ENCODE results near the gene EYS. TPM values are rescaled to one million over a fixed set of nuclear protein-coding genes. Genes with fewer than 3 reads are reported as not detected.

EYS gene
- total and polyA plus RNA-seq, 9 of the 15 experiments (the other 6 are each of a cell fraction or from before 2014, with no cell fraction given) = 0.03 to 0.36 (median 0.10) TPM; not detected in 2

DNA sequence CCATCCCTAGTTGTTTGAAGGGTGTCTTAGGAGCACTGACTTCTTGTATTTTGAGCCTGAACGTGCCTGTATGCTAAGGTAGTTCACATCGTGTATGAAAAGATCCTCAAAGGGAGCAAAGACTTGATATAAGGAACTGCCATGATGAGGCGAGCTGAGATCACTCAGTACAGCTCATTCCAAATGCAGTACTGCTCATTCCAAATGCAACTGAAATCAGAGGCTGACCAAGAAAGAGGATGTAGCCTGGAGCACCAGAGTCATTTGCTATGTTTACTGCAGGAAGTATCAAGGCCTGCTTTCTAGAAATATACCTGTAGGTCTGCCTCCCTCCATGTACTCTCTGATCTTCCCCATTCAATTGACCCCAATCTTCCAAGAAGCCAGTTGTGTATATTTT, 832.2 kb downstream of the EYS start (continued):
- TF ChIP-seq, protein P1, sequence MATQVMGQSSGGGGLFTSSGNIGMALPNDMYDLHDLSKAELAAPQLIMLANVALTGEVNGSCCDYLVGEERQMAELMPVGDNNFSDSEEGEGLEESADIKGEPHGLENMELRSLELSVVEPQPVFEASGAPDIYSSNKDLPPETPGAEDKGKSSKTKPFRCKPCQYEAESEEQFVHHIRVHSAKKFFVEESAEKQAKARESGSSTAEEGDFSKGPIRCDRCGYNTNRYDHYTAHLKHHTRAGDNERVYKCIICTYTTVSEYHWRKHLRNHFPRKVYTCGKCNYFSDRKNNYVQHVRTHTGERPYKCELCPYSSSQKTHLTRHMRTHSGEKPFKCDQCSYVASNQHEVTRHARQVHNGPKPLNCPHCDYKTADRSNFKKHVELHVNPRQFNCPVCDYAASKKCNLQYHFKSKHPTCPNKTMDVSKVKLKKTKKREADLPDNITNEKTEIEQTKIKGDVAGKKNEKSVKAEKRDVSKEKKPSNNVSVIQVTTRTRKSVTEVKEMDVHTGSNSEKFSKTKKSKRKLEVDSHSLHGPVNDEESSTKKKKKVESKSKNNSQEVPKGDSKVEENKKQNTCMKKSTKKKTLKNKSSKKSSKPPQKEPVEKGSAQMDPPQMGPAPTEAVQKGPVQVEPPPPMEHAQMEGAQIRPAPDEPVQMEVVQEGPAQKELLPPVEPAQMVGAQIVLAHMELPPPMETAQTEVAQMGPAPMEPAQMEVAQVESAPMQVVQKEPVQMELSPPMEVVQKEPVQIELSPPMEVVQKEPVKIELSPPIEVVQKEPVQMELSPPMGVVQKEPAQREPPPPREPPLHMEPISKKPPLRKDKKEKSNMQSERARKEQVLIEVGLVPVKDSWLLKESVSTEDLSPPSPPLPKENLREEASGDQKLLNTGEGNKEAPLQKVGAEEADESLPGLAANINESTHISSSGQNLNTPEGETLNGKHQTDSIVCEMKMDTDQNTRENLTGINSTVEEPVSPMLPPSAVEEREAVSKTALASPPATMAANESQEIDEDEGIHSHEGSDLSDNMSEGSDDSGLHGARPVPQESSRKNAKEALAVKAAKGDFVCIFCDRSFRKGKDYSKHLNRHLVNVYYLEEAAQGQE (IDR thresholded peaks at IDR 0.05; ENCODE audit: borderline replicate concordance) = no peak
- TF ChIP-seq, protein P1 (CRISPR knock-in tag; IDR thresholded peaks at IDR 0.05; ENCODE audit: low read depth) = no peak
- TF ChIP-seq ZNF76 (CRISPR knock-in tag; IDR thresholded peaks at IDR 0.05; ENCODE audit: borderline replicate concordance) (no peak), ZNF354B (CRISPR knock-in tag; IDR thresholded peaks at IDR 0.05) (no peak), RBM39 (optimal IDR thresholded peaks at IDR 0.05; ENCODE audit: low read depth, low read length) (no peak), DNMT1 (IDR thresholded peaks at IDR 0.05) (no peak)
- TF ChIP-seq, protein P2, sequence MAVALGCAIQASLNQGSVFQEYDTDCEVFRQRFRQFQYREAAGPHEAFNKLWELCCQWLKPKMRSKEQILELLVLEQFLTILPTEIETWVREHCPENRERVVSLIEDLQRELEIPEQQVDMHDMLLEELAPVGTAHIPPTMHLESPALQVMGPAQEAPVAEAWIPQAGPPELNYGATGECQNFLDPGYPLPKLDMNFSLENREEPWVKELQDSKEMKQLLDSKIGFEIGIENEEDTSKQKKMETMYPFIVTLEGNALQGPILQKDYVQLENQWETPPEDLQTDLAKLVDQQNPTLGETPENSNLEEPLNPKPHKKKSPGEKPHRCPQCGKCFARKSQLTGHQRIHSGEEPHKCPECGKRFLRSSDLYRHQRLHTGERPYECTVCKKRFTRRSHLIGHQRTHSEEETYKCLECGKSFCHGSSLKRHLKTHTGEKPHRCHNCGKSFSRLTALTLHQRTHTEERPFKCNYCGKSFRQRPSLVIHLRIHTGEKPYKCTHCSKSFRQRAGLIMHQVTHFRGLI (CRISPR knock-in tag; IDR thresholded peaks at IDR 0.05) = no peak
- TF ChIP-seq, protein P3, sequence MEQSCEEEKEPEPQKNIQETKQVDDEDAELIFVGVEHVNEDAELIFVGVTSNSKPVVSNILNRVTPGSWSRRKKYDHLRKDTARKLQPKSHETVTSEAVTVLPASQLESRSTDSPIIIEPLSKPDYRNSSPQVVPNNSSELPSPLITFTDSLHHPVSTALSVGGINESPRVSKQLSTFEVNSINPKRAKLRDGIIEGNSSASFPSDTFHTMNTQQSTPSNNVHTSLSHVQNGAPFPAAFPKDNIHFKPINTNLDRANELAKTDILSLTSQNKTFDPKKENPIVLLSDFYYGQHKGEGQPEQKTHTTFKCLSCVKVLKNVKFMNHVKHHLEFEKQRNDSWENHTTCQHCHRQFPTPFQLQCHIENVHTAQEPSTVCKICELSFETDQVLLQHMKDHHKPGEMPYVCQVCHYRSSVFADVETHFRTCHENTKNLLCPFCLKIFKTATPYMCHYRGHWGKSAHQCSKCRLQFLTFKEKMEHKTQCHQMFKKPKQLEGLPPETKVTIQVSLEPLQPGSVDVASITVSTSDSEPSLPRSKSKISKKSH (CRISPR knock-in tag; IDR thresholded peaks at IDR 0.05) = no peak
- TF ChIP-seq, protein P4, sequence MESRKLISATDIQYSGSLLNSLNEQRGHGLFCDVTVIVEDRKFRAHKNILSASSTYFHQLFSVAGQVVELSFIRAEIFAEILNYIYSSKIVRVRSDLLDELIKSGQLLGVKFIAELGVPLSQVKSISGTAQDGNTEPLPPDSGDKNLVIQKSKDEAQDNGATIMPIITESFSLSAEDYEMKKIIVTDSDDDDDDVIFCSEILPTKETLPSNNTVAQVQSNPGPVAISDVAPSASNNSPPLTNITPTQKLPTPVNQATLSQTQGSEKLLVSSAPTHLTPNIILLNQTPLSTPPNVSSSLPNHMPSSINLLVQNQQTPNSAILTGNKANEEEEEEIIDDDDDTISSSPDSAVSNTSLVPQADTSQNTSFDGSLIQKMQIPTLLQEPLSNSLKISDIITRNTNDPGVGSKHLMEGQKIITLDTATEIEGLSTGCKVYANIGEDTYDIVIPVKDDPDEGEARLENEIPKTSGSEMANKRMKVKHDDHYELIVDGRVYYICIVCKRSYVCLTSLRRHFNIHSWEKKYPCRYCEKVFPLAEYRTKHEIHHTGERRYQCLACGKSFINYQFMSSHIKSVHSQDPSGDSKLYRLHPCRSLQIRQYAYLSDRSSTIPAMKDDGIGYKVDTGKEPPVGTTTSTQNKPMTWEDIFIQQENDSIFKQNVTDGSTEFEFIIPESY (CRISPR knock-in tag; IDR thresholded peaks at IDR 0.05) = no peak
